Spleen (tissue), 7 donors: ENCODE results near the gene USP10.

Source experiments
- POLR2A ChIP-seq, 3 donors: fragments of 450-650 bp; IDR thresholded peaks; one replicate each; pipeline ENCODE4 v1.5.1; 2017; ENCODE audit warnings: antibody characterized with exemption in 3 of 3, mild to moderate bottlenecking in 1 of 3
- TF ChIP-seq, protein P1 (sequence below), 11 experiments: fragments of 200-600 bp in 7 of 11; fragments of 450-650 bp in 4 of 11; sonication (generic) in 4 of 11; IDR thresholded peaks in 8 of 11; conservative IDR thresholded peaks in 3 of 11; 1 replicate in 7 of 11; 2 replicates in 4 of 11; pipeline versions ENCODE4 v1.4.0 to v1.8.0; 2016 to 2021; ENCODE audit warnings: antibody characterized with exemption in 11 of 11, inconsistent platforms in 4 of 11, mild to moderate bottlenecking in 1 of 11
- donor health status: DM: no; HTN: no; CAD: no; lungs with moderate emphysema.
- donor health status: DM: no; HTN: no; CAD: no.
- donor health status: DM: no; HTN: no; CAD: no.

DNA sequence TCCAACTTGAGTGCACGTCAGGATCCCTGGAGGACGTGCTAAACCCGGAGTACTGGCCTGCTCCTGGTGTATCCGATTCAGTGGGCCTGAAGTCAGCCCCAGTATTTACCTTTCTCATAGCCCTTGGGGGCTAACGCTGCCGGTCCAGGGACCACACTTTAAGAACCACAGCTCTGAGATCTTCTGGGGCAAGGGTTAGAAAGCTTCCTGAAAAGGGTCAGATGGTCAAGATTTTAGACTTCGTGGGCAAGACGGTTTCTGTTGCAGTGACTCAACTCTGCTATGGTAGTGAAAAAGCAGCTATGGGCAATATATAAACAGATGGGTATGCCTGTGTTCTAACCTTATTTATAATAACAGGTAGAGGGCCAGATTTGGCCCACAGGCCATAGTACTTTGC is 14.6 kb upstream of the USP10 start:
- no peak for TF ChIP-seq POLR2A (IDR thresholded peaks at IDR 0.05)
- TF ChIP-seq, protein P1, sequence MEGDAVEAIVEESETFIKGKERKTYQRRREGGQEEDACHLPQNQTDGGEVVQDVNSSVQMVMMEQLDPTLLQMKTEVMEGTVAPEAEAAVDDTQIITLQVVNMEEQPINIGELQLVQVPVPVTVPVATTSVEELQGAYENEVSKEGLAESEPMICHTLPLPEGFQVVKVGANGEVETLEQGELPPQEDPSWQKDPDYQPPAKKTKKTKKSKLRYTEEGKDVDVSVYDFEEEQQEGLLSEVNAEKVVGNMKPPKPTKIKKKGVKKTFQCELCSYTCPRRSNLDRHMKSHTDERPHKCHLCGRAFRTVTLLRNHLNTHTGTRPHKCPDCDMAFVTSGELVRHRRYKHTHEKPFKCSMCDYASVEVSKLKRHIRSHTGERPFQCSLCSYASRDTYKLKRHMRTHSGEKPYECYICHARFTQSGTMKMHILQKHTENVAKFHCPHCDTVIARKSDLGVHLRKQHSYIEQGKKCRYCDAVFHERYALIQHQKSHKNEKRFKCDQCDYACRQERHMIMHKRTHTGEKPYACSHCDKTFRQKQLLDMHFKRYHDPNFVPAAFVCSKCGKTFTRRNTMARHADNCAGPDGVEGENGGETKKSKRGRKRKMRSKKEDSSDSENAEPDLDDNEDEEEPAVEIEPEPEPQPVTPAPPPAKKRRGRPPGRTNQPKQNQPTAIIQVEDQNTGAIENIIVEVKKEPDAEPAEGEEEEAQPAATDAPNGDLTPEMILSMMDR (IDR thresholded peaks at IDR 0.05 in 8 of 11, conservative IDR thresholded peaks at IDR 0.05 in 3 of 11), result no peak
